Colonic mucosa (tissue), 4 donors: ENCODE data around the gene C15orf62. TPM values are rescaled to one million over a fixed set of nuclear protein-coding genes. Genes with fewer than 3 reads are reported as not detected.

ENCODE experiments used
- DNase-seq: peaks from one replicate; pipeline ENCODE4 v3.0.0-alpha.2; 2020
- H3K27ac ChIP-seq: fragments of 200-600 bp; one replicate; pipeline ENCODE4 v1.8.0; 2021
- H3K27me3 ChIP-seq: fragments of 200-600 bp; one replicate; pipeline ENCODE4 v1.8.0; 2021
- H3K36me3 ChIP-seq: fragments of 200-600 bp; one replicate; pipeline ENCODE4 v1.8.0; 2021
- H3K4me1 ChIP-seq: fragments of 200-600 bp; one replicate; pipeline ENCODE4 v1.8.0; 2021; ENCODE audit warnings: mild to moderate bottlenecking
- H3K4me3 ChIP-seq: fragments of 200-600 bp; one replicate; pipeline ENCODE4 v1.8.0; 2021
- H3K9ac ChIP-seq, 2 donors: one replicate each; pipeline ENCODE4 v1.7.0; 2013; ENCODE audit warnings: control low read depth in 2 of 2, low read depth in 2 of 2, low read length in 2 of 2
- H3K9me3 ChIP-seq: fragments of 200-600 bp; one replicate; pipeline ENCODE4 v1.8.0; 2021
- CTCF ChIP-seq: fragments of 200-600 bp; IDR thresholded peaks from one replicate; pipeline ENCODE4 v1.8.0; 2022; ENCODE audit warnings: antibody characterized with exemption, mild to moderate bottlenecking
- intact Hi-C: fragments of 100-400 bp; cut with DNase I; formaldehyde crosslinking; loops from one replicate; pipeline ENCODE4 v1.14.1; 2022
- total RNA-seq, 2 donors: library from RNA; stranded (reverse); fragmentation: NEBNext Ultra II Directional in 1 of 2; extraction: Animal tissue kit (Norgen Biotek cat#: 25700) in 1 of 2; gene quantifications; one replicate each; pipeline ENCODE4 v1.2.1, GENCODE V29; 2021
- donor health status: healthy.
- donor health status: DM: no; HTN: no; CAD: no.
- donor health status: DM: no; HTN: no; CAD: no.

The C15orf62 gene
- total RNA-seq, 2 donors from 2014 or later = 0.74 to 0.80 TPM

GRCh38 chr15:40770147-40770721 is 454 bp downstream of the C15orf62 start:
- no peak for TF ChIP-seq CTCF
- peaks cover 23% of the 10 kb centered on the region for H3K4me1 ChIP-seq

GRCh38 chr15:40771242-40771641 is 1.5 kb downstream of the C15orf62 start:
- Histone ChIP-seq H3K36me3 (peaks cover 10% of the 10 kb centered on the region), H3K27ac (no peak overlapping the region), H3K4me3 (no peak overlapping the region)

More at GRCh38 chr15:40770147-40770721, 454 bp downstream of the C15orf62 start:
- H3K9ac ChIP-seq = peak overlapping the region in 1 of 2 donors; percentile 66
- H3K27ac ChIP-seq = peak overlapping the region; percentile 90
- H3K9me3 ChIP-seq = no peaks in the 10 kb centered on the region
- H3K36me3 ChIP-seq = peaks cover 8% of the 10 kb centered on the region
- peak; percentile 72 for DNase-seq
- intact Hi-C loops = no loop called here
- peak overlapping the region; percentile 15 for H3K4me3 ChIP-seq
- H3K27me3 ChIP-seq = no peaks in the 10 kb centered on the region

GRCh38 chr15:40772014-40772413 is 2.2 kb downstream of the C15orf62 start:
- H3K9ac ChIP-seq = no peak overlapping the region
- H3K4me3 ChIP-seq = no peak overlapping the region
- no peak overlapping the region for H3K27ac ChIP-seq
- no peaks in the 10 kb centered on the region for H3K9me3 ChIP-seq
- no peak for DNase-seq
- intact Hi-C loops = no loop called here
- H3K4me1 ChIP-seq = peaks cover 19% of the 10 kb centered on the region
- peaks cover 10% of the 10 kb centered on the region for H3K36me3 ChIP-seq
- no peak for TF ChIP-seq CTCF
- no peaks in the 10 kb centered on the region for H3K27me3 ChIP-seq

More at GRCh38 chr15:40771242-40771641, 1.5 kb downstream of the C15orf62 start:
- intact Hi-C loops = no loop called here
- Histone ChIP-seq H3K27me3 (no peaks in the 10 kb centered on the region), H3K9ac (no peak overlapping the region), H3K4me1 (peaks cover 19% of the 10 kb centered on the region), H3K9me3 (no peaks in the 10 kb centered on the region)
- DNase-seq = no peak
- TF ChIP-seq CTCF = no peak

GRCh38 chr15:40773496-40773895 is 3.7 kb downstream of the C15orf62 start:
- TF ChIP-seq CTCF = no peak
- intact Hi-C loops = no loop called here
- Histone ChIP-seq H3K27me3 (no peaks in the 10 kb centered on the region), H3K4me3 (no peak overlapping the region), H3K36me3 (peaks cover 10% of the 10 kb centered on the region), H3K4me1 (peaks cover 12% of the 10 kb centered on the region), H3K27ac (no peak overlapping the region), H3K9me3 (no peaks in the 10 kb centered on the region), H3K9ac (no peak overlapping the region)
- DNase-seq = no peak

- Histone ChIP-seq H3K27ac (no peak overlapping the region), H3K4me3 (no peak overlapping the region), H3K4me1 (peaks cover 12% of the 10 kb centered on the region), H3K36me3 (peaks cover 13% of the 10 kb centered on the region), H3K27me3 (no peaks in the 10 kb centered on the region), H3K9me3 (no peaks in the 10 kb centered on the region), H3K9ac (no peak overlapping the region)
- no peak for TF ChIP-seq CTCF
- no peak for DNase-seq
- intact Hi-C loops = no loop called here
Observed at GRCh38 chr15:40773902-40774301, 4.1 kb downstream of the C15orf62 start.
